Right kidney (tissue), 1 donor: Measurements from ENCODE around the gene CARNS1.
"Not testable (repeated sequence)": the region's sequence is repeated elsewhere in the genome, so short reads cannot be mapped to it uniquely, and the experiment has no call there.

Source experiments
- DNase-seq: peaks from one replicate; pipeline ENCODE4 v3.0.0-alpha.2; 2016

CARNS1 gene

DNA sequence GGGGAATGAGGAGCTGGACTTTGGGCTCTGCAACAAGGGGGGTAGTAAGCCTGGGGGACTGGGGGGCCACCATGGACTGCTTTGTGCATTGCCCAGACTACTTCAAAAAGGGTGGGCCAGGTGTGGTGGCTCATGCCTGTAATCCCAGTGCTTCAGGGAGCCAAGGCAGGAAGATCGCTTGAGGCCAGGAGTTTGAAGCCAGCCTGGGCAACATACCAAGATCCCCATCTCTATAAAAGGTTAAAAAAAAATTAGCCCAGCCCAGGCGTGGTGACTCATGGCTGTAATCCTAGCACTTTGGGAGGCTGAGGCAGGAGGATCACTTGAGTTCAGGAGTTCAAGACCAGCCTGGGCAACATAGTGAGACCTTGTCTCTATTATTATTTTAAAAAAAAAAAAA is 50.1 kb downstream of the CARNS1 start:
- not testable (repeated sequence) for DNase-seq

DNA sequence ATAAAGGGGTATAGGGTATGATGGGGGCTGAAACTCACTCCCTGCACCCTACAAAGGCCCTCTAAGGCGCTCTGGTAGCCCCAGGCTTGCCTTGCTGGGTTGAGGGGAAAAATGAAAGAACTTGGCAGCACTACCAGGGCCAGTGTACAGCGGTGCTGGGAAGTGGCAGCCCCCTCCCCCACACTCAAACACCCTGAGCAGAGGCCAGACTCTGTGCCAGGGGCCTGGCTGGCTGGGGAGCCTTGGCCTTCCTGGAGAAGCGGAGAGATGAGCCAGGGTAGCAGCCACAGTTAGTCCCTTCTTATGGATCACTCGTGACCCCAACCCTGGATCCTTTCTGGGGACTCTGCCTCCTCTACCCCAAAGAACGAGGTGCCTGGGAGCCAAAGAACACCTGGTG is 50.9 kb downstream of the CARNS1 start:
- DNase-seq = no peak

DNA sequence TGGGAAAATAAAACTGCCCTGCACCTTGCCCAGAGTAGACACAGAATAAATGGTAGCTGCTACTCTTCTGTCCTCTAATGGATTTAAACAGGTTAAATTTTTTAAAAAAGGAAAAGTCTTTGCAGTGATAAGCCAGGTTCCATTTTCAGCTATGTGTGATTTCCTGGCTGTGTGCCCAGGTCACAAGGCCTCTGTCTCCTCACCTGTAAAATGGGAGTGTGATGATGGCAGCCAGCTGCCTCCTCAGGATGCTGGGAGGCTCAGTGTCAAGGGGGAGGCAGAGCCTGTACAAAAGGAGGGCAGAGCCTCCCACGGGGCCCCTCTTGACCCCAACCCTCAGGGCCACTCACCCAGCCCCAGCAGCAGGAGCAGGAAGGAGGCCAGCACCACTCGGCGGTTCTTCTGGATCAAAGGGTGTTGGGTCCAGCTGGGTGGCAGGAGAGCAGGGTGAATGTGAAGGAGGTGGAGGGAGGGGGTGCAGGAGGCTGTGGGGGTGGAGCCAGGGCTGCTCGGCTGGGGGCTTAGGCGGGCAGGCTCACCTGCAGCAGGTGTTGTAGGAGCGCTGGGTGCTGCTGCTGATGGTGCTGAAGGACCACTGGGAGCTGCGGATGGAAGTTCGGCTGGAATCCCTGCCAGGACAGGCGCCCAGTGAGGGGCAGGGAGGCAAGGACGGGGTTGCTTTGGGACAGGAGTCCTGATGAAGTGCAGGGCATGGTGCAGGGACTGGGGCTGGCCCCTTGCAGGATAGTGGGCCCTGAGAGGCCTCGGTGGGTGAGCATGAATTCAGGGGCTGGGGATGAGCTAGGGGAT is 51.7 kb downstream of the CARNS1 start:
- no peak for DNase-seq

GRCh38 chr11:67468056-67468455 is 52.6 kb downstream of the CARNS1 start:
- no peak for DNase-seq

- DNase-seq = no peak
Observed at GRCh38 chr11:67468456-67468758, 52.9 kb downstream of the CARNS1 start.

DNA sequence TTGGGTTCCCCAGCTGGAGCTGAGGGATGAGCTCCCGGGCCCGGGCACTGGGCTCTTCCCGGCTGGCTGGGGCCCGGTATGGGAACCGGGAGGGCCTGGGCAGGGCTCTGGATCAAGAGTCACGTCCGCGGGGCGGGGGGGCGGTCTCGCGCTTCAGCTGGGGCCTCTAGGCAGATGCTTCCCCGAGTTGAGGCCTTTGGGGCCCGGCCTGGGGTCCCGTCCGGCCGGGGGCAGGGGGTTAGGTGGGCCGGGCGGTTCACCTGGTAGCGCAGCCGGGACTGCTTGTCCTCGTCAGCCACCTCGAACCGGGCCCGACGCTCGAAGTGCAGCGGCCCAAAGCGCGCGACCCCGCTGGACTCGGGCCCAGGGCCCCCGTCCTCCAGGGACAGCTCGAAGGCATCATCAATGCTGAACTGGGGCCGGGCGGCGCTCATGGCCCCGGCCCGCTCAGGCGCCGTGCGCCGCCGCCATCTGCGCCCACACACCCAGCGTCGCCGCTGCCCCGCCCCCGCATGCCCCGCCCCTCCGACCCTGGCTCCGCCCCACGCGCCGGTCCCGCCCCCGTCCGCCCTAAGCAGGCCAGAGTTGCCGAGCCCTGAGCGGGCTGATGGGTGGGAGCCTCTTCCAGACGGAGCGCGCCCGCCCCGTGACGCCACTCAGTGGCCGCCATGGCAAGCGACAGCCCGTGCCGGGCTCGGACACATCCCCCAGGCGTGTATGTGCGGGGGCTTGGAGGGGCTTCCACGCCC is 53.5 kb downstream of the CARNS1 start, which contains the start of gene TMEM134:
Gene TMEM134, minus strand, starts transcription at position 493 of the 749 bp plus-strand sequence. Its CDS starts 59 bp downstream, at position 434.
- peak; percentile 92 for DNase-seq

- DNase-seq = no peak
Observed at GRCh38 chr11:67469508-67469811, 54.0 kb downstream of the CARNS1 start.

GRCh38 chr11:67470337-67471002 is 55.0 kb downstream of the CARNS1 start:
- no peak for DNase-seq

- DNase-seq = no peak
Observed at GRCh38 chr11:67472882-67473281, 57.4 kb downstream of the CARNS1 start.
